Hypothalamus (tissue), 51 donors: Measurements from ENCODE around the gene ARHGAP24.
"Not testable (repeated sequence)": the region's sequence is repeated elsewhere in the genome, so short reads cannot be mapped to it uniquely, and the experiment has no call there.

Experiments
- DNase-seq, 51 donors: peaks; one replicate each; lab custom pipeline; 2025; lab: John Stamatoyannopoulos, UW

ARHGAP24 gene

DNA sequence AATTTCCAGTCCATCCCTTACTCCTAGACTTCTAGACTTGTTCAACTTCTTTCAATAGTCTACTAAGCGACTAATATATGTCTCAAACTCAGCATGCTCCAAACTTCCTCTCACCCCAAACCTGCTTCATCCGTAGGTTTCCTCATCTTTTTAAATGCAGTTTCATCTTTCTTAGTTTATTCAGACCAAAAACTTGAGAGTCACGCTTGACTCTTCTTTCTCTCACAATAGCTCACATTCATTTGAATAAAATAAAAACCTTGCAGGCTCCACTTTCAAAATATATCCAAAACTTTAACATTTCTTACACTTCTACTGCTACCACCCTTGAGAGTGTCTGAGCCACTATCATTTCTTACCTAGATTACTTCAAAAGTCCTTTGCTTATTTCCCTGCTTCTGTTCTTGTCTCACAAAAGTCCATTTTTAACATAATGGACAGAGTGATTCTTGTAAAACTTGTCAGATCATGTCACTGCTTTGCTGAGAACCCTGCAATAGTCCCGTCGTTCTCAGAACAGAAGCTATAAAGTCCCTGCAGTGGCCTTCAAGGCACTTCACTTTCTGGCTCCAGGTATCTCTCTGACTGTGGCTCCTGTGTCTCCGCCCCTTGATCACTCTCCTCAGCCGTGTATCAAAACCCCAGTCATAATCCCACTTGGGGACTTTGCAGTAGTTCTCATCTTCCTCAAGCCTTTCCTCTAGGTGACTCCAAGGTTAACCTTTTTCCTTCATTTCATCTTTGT is 167.6 kb downstream of the ARHGAP24 start:
- DNase-seq: no peak

DNA sequence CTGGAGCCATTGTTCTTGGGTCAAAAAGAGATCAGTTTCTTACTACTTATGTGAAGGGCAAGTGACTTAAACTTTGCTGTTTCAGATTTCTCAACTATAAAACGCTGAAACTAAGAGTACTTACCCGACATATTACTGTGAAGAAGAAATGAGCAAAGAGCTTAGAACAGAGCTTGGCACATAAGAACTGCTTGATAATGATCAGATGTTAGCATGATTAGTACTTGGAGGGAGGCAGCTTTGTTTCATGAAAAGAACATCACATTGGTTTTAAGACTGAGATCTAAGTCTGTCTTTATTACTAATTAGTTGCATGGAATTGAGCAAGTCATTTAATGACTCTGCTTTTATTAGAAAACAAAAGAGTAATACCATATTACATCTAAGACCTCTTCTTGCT is 169.1 kb downstream of the ARHGAP24 start:
- no peak for DNase-seq

DNA sequence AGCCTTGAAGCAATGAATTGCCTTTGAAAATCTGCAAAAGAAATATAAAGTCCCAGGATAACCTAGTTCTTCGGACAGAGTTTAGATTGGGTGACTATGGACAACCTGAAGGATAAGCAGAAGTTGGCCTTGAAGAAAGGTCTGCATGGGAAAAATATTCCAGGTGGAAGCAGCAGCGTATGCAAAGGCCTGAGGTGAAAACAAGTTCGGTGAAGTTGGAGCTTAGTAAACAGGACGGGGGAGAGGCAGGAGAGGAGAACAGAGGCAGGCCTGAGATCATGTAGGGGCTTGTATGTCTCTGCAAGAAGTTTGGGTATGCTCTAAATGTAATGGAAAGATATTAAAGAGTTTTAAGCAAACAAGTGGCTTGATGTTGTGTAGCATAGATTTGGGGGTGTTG is 176.0 kb downstream of the ARHGAP24 start:
- no peak for DNase-seq

DNA sequence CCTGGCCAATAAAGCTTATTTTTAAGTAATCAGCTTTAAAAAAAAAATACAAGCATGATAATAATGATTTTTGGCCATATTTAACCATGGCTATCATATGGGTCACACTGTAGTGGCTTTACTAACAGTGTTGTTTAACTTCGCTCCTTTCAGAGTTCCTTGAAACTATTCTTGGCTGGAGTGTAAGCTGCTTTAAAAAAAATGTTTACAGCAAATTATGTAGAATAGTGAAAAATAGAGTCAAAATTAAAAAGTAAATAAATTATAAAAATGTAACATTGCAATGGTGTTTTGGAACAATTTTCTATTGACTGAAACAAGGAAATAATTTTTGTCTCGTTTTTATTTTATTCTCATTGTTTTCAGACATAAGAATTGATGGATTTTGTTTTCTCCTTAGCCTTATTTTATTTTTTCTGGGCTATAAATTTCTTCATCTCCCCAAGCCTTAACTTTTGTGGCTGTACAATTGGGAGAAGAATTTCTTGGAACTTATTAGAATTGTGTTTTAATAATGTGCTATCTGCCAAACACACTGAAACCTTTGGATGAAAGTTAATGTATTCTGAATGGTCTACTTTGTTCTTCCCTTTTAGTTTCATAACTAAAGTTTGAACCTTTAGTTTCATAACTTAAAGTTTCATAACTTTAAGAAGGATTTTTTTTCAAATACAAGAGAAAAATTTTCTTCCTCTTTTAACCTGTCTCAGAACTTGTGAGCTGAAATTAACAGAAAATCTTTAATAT is 182.0 kb downstream of the ARHGAP24 start:
- DNase-seq: no peak

DNA sequence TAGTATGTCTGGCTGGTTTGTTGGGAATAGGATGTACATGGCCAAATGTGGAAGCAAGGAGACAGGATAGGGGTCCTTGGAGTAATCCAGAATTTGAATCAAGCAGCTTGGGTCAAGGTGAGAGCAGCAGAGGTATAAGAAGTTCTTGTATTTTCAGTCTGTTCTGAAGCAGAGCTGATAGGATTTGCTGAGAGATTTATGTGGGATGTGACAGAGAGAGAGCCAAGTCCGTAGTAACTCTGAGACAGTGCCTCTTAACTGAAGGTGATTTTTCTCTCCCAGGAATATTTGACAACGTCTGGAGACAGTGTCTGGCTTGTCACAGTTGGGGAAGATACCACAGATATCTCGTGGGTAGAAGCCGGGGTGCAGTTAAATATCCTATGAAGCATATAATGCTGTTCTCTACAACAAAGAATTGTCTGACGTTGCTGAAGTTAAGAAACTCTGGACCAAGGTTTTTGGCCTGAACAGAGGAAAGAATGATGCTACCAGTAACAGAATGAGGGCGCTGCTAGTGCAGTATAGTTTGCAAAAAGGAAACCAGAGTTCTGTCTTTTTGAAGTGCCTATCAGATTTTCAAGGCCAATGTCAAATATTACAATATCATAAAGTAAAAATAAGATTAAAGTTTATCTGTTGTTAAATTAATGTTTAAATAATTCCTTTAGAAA is 184.0 kb downstream of the ARHGAP24 start:
- DNase-seq: no peak

DNA sequence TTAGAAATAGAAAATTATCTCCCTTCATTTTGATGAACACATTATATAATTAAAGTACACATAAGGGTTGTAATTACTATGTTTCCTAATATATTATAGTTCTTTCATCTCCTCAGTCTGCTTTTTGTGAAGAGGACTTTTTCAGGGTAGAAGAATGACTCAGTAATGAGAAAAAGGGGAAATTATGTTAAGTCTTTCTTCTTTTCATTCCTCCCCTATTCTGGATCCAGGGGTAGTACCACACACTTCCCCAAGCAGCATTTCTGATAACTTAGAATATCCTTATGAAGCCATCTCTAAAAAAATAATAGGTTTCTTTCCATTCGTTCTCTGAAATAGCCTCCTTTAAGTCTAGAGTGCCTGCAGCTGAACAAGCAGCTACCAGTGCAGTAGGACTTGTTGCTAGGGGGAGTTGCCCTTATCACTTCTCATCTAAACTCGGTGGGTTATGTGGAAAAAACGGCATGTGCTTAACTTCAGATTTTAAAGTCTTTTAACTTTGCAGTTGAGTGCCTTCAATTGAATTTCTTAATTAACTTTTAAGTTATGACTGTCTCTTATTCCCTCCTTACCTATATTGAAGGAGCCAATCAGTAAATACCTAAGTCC is 184.8 kb downstream of the ARHGAP24 start:
- DNase-seq: no peak

DNA sequence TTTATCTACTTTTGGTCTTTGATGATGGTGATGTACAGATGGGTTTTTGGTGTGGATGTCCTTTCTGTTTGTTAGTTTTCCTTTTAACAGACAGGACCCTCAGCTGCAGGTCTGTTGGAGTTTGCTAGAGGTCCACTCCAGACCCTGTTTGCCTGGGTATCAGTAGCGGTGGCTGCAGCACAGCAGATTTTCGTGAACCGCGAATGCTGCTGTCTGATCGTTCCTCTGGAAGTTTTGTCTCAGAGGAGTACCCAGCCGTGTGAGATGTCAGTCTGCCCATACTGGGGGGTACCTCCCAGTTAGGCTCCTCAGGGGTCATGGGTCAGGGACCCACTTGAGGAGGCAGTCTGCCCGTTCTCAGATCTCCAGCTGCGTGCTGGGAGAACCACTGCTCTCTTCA is 191.7 kb downstream of the ARHGAP24 start:
- DNase-seq: not testable (repeated sequence)

DNA sequence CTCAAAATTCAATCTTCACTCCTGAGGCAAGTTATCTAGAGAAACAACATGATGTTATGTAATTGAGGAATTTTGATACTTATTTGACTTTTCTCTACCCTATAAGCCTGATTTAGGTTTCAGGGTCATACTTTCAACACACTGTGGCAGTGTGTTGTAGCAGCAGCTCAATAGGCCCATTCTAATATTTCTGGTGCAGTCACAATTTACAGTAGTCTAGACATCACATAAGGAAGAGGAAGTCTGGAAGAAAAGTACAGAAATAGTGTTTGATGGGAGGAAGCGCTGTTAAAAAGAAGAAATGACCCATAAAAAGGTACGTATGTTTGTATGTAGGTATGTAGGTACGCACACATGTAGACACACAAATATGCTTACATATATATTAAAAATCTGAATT is 194.3 kb downstream of the ARHGAP24 start:
- DNase-seq: no peak

DNA sequence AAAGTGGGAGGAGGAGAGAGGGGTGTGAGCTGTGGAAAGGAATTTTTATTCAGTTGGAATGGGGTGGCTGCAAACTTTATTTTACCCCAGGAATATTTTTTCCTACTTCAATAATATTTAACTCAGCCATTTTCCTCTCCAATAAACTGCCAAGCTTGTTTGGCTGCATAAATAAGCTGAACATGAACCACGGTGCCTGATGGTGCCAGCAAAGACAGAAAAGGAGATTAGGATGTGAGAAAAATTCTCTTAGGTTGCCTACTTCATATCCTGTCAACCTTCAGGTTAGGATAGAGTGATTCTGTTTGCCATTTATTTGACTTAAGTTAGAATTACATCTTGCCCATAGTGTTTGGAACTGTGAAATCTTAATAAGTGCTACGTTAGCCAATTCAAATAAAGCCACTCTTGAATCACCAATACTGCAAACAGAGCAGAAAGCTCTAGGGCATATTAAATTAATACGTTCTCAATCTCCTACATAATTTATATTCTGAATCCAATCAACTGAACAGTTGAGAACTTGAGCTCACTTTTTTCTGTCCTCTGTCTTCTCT is 195.1 kb downstream of the ARHGAP24 start:
- no peak for DNase-seq

DNA sequence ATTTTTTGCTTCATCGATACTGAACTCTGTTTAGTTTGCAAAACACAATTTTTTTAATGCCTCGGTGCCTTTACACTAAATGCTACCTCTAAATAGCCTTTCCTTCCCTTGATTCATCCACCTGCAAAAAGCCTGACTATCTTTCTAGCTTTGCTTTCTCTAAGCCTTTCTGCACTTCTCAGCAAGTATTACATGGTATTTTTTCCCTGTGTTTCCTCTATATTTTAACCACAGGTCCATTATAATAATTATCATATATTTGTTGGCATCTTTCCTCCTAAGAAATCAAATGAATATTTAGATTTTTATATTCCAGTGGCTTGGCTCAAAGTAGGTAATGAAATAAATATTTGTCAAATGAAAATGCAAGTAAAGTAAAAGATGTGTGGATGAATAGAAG is 196.2 kb downstream of the ARHGAP24 start:
- no peak for DNase-seq

DNA sequence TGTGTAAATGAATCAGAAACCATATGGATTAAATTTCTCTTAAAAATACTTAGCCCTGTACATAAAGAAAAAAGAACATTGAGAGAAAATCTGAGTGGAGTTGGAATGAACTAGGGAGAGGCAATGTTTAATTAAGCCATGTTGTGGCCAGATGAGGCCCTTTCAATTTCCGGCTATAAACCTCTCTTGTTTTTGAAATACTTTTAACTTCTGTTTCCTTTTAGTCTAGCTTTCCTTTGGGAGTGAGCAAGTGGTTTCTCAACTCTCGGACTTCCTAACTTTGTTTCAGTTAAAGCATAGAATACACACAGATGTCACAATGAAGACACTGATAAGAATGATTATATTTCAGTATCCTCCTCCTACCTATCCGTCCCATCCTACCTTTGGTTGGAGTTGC is 197.2 kb downstream of the ARHGAP24 start:
- DNase-seq: no peak

DNA sequence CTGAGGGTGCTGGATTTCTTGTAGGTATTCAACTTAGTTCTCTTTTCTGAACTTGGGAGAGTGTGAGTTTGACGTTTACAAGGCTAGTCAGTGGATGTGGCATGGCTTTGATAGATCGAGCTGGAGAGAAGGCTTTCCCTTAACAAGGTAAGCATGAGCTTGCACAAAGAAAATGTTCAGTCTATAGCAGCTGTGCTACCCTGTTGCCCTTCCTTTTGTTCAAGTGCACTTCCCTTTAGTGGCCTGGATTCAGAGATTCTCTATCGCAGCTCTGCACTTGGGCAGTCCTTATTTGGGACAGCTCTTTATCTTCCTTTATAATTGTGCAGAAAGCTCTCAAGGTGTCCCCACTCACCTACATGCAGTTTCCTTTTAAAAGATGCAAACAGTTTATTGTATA is 198.0 kb downstream of the ARHGAP24 start:
- no peak for DNase-seq

DNA sequence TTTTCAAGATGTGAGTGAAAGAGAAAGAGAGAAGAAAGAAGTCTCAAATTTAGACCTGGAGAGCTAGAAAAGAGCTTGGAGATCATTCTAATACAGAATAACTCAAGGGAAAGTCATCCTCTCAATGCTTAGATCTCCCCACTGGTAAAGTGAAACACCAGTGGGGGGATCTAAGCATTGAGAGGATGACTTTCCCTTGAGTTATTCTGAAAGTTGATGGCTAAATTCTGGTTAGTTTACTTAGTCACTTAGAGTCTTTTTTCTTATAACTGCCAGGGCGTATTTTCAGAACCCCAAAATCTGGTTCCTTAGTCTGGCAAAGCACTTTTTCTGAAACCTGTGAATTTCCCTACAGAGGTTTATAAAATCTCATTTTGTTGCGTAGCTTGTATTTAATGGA is 198.6 kb downstream of the ARHGAP24 start:
- DNase-seq: no peak

DNA sequence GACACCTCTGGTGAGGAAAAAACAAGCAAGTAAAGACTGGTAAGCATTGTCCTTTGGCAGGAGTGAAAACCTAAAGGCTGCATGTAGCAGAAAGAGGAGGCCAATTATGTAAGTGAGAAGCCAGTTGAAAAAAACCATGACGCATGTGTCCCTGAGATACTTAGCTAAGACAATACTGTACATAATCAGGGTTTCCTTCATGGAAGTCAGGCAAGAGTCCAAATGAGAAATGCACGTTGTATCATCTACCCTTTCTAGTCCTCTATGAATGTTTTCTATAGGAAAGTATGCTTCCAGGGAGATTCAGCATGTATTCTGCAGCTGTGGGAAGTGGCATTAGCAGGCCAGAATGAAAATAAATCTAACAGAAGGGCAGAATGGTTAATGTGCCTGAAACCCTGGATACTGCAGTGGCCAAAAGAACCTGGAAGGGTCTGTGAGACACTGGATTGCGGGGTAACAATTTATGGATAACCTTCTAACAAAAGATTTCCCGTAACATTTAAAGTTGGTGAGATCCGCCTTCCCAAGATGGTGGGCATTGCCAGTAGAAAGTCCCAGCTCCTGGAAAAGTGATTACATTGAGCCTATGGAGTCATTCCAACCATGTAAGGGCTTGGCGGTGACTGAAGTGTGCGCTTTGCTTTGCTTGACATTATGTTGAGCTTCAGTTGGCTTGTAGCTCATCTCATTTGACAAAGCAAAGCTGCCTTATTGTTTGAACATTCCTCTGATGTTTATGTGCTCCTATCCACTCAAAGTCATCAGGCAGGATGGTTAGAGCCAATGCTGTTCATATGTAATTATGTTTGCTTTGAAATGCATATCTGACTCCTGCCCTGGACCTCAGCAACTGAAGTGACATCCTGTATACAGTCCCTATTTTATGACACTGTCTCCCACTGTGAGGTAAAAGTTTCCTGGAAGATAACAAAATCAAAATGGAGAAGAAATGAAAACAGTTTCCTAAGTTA is 200.4 kb downstream of the ARHGAP24 start:
- no peak for DNase-seq

DNA sequence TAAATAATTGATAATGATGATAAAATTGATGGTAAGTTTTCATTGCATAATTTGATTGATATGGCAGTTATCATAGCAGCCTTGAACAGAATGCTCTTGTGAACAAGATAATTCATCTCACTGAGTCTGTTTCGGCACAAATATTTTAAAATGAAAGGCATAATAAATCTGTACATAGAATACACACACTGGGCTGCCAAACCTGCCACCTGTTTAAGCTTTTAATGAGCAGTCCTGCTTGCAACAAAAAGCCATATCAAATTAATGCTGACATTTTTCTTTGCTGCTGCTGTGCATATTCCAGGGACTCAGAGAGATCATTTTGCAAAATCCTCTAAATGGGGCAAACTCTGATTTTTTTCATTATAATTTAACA is 201.1 kb downstream of the ARHGAP24 start:
- no peak for DNase-seq

DNA sequence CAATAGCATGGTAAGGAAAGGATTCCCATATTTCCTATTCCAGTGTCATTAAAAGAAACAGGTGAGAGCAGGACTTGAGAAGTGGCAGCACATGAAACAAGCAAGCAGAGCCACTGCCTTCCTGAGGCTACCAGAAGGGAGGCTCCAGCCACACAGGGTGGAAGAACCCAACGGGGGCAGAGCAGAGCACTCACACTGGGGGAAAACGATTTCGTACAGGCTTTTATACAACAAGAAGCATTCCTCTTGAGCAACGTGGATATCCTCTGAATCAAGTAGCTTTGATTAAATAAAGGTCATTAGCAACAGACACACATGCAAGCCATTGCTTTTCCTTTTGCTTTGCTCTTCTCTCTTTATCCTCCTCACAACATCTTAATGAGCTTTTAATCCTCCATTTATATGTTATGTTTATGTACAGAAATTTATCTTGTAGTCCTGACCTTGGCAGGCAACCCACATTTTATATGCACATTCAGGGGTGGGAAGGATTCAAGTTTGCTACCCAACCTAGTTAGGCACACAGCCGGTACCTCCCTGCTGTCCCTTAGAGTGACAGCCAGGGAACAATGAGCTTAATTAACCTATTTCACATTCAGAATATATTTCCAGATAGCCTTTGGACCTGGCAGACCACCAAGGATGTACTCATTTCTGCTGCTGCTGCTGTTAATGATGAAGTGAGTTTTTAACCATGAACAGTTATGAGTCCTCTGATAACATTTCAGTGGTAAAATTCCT is 202.1 kb downstream of the ARHGAP24 start:
- DNase-seq: no peak

DNA sequence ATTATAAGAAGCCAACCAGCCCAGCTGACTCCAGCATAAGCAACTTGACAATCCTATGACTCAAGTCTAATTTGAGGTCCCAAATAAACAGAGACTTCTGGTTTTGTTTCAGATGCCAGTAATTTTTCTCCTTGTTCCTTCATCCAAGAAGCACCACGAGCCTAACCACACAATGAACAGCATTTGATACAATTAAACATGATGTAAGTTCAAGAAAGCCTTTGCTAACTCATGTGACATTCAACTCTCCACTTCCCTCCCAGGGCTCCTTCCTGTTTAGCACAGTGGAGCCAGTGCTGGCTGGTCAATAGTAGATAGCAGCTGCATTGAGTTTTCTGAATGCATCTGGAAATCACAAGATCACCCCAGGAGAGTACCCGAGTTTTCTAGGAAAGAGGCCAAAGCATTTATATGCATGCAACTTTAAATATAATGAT is 206.3 kb downstream of the ARHGAP24 start:
- peak in 20 of 51 donors; percentile 2 to 51 (median 13) for DNase-seq

DNA sequence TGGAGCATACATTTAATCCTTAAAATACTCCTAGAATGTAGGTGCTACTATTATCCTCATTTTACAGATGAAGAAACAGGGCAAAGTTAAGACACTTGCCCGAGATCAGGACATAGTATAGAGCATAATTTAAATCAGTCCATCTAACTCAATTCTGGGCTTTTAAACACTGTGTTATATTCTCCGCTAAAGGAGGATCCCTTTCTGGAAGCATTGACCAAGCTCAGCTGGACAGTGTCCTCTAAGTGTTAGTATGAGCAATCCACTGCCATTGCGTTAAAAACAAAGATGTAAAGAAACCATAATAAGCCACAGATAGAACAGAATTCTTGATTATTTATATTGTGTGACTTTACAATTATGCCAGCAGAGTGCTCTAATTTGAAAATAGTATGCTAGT is 207.0 kb downstream of the ARHGAP24 start:
- no peak for DNase-seq

DNA sequence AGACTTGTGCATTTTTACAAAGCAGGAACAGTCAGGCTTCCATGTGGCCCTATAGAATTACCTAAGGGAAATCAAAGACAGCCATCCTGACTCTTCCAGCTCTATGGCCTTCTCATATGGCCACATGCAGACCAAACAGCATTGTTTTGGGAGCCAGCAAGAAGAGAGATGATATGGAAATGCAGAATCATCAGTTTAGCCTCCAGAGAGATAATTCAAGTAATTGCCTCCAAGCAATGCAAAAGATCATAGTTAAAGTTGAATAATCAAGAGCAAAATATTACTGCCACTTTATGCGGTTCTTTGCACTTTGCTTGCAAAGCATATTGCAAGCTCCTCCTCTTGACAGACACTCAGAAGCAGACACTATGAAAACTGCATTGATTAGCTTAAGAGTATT is 207.4 kb downstream of the ARHGAP24 start:
- DNase-seq: no peak
